Stomach (tissue), 4 donors: ENCODE results near the gene DUSP11.

Experiments used
- CTCF ChIP-seq, 7 experiments: fragments of 450-650 bp in 4 of 7; fragments of 200-600 bp in 3 of 7; sonication (generic) in 3 of 7; IDR thresholded peaks; one replicate each; pipeline ENCODE4 v1.5.1; 2016 to 2019; ENCODE audit warnings: antibody characterized with exemption in 7 of 7, control low read depth in 2 of 7, mild to moderate bottlenecking in 1 of 7
- EP300 ChIP-seq: sonication (generic); formaldehyde crosslinking; IDR thresholded peaks from one replicate; pipeline ENCODE4 v1.6.1; 2017; ENCODE audit warnings: antibody characterized with exemption
- POLR2A ChIP-seq, 4 donors: fragments of 450-650 bp; IDR thresholded peaks; one replicate each; pipeline ENCODE4 v1.6.1; 2016; ENCODE audit warnings: antibody characterized with exemption in 4 of 4, control low read depth in 2 of 4, mild to moderate bottlenecking in 1 of 4, moderate library complexity in 1 of 4

GRCh38 chr2:73811878-73812277, 32.0 kb upstream of the DUSP11 start:
- no peak for TF ChIP-seq POLR2A (IDR thresholded peaks at IDR 0.05)
- TF ChIP-seq CTCF (IDR thresholded peaks at IDR 0.05) = no peak
- no peak for TF ChIP-seq EP300
